IMR-90 (cell line): Measurements from ENCODE around the gene BMP3. TPM values are rescaled to one million over a fixed set of nuclear protein-coding genes. Genes with fewer than 3 reads are reported as not detected.

Source experiments
- ATAC-seq: fragments of 200-7000 bp; cut with Tn5 transposase; 2 replicates; pipeline ENCODE4 v1.9.1; 2020; ENCODE audit warnings: low read depth, mild to moderate bottlenecking, moderate library complexity
- BruUV-seq: library from RNA; stranded (reverse); fragments of 400-500 nt; replicated peaks from 2 replicates; lab custom pipeline; 2021; lab: Mats Ljungman, UMichigan
- CTCF ChIA-PET: fragments of 300-600 bp; formaldehyde crosslinking; extraction: SDS; loops from one replicate; lab custom pipeline; 2021; ENCODE audit warnings: antibody characterized with exemption; lab: Yijun Ruan, JAX
- POLR2A ChIA-PET: fragments of 300-600 bp; sonication (Branson Sonifier 250); formaldehyde crosslinking; loops from one replicate; lab custom pipeline; 2022; ENCODE audit warnings: antibody characterized with exemption; ENCODE audit not compliant: unreplicated experiment; lab: Charles Lee
- DNase-seq: peaks from one replicate; pipeline ENCODE4 v3.0.0; 2013
- H2AFZ ChIP-seq: replicated peaks from 2 replicates; pipeline ENCODE3; 2013; ENCODE audit warnings: low read length, mild to moderate bottlenecking; ENCODE audit not compliant: poor library complexity
- H2AK5ac ChIP-seq: 2 replicates; pipeline ENCODE4 v1.6.1; 2013; ENCODE audit warnings: low read depth, low read length, inconsistent platforms
- H2AK9ac ChIP-seq: replicated peaks from 2 replicates; pipeline ENCODE3; 2013; ENCODE audit warnings: mild to moderate bottlenecking, low read depth, low read length, moderate library complexity; ENCODE audit not compliant: poor library complexity
- H2BK120ac ChIP-seq: 2 replicates; pipeline ENCODE4 v1.6.1; 2013; ENCODE audit warnings: low read depth, low read length, inconsistent platforms
- H2BK15ac ChIP-seq: 3 replicates; pipeline ENCODE4 v1.6.1; 2013; ENCODE audit warnings: low read depth, low read length, inconsistent platforms
- H2BK20ac ChIP-seq: 2 replicates; pipeline ENCODE4 v1.6.1; 2013; ENCODE audit warnings: low read depth, mild to moderate bottlenecking, inconsistent platforms, low read length, moderate library complexity
- H2BK5ac ChIP-seq: 2 replicates; pipeline ENCODE4 v1.6.1; 2013; ENCODE audit warnings: mild to moderate bottlenecking, low read depth, low read length, inconsistent platforms; ENCODE audit not compliant: poor library complexity, severe bottlenecking
- H3K14ac ChIP-seq: replicated peaks from 2 replicates; pipeline ENCODE4 v1.6.1; 2013; ENCODE audit warnings: low read depth, low read length, inconsistent platforms
- H3K18ac ChIP-seq: 2 replicates; pipeline ENCODE4 v1.6.1; 2013; ENCODE audit warnings: low read depth, low read length, control low read depth
- H3K23ac ChIP-seq: 2 replicates; pipeline ENCODE4 v1.6.1; 2013; ENCODE audit warnings: low read depth, low read length, inconsistent platforms
- H3K27ac ChIP-seq: 2 replicates; pipeline ENCODE4 v1.5.1; 2013; ENCODE audit warnings: mild to moderate bottlenecking, control low read depth, low read length; ENCODE audit not compliant: insufficient read depth
- H3K27me3 ChIP-seq: 2 replicates; pipeline ENCODE4 v1.6.1; 2013; ENCODE audit warnings: low read length; ENCODE audit not compliant: control insufficient read depth, insufficient read depth
- H3K36me3 ChIP-seq: 2 replicates; pipeline ENCODE4 v1.6.1; 2013; ENCODE audit warnings: low read length, mixed read lengths; ENCODE audit not compliant: control insufficient read depth, insufficient read depth
- H3K4ac ChIP-seq: 2 replicates; pipeline ENCODE4 v1.6.1; 2013; ENCODE audit warnings: low read depth, low read length, inconsistent platforms
- H3K4me1 ChIP-seq: 2 replicates; pipeline ENCODE4 v1.6.1; 2013; ENCODE audit warnings: low read length, mixed read lengths; ENCODE audit not compliant: control insufficient read depth, insufficient read depth
- H3K4me2 ChIP-seq: 2 replicates; pipeline ENCODE4 v1.6.1; 2013; ENCODE audit warnings: low read depth, mild to moderate bottlenecking, control low read depth, low read length, moderate library complexity
- H3K4me3 ChIP-seq: 2 replicates; pipeline ENCODE4 v1.5.1; 2013; ENCODE audit warnings: low read depth, mild to moderate bottlenecking, control low read depth, low read length, moderate library complexity; ENCODE audit not compliant: insufficient read depth
- H3K56ac ChIP-seq: 2 replicates; pipeline ENCODE4 v1.6.1; 2013; ENCODE audit warnings: low read length, inconsistent platforms; ENCODE audit not compliant: insufficient read depth; ENCODE audit errors: extremely low read depth
- H3K79me1 ChIP-seq, 2 experiments: 2 replicates each; pipeline ENCODE4 v1.6.1; 2013; ENCODE audit warnings: low read length in 2 of 2, inconsistent platforms in 1 of 2, low read depth in 1 of 2
- H3K9ac ChIP-seq: 2 replicates; pipeline ENCODE4 v1.6.1; 2013; ENCODE audit warnings: low read depth, low read length, control low read depth
- H3K9me1 ChIP-seq: 2 replicates; pipeline ENCODE4 v1.6.1; 2013; ENCODE audit warnings: low read length, inconsistent platforms; ENCODE audit not compliant: insufficient read depth
- H3K9me3 ChIP-seq: 2 replicates; pipeline ENCODE4 v1.6.1; 2013; ENCODE audit warnings: low read length; ENCODE audit not compliant: control insufficient read depth, insufficient read depth
- H4K20me1 ChIP-seq: 2 replicates; pipeline ENCODE4 v1.6.1; 2013; ENCODE audit warnings: low read length, inconsistent platforms; ENCODE audit not compliant: insufficient read depth
- H4K5ac ChIP-seq: 2 replicates; pipeline ENCODE4 v1.6.1; 2013; ENCODE audit warnings: mild to moderate bottlenecking, low read depth, low read length, control low read depth
- H4K8ac ChIP-seq, 2 experiments: 2 replicates each; pipeline ENCODE4 v1.6.1; 2013; ENCODE audit warnings: low read depth in 2 of 2, low read length in 2 of 2, control low read depth in 1 of 2, inconsistent platforms in 1 of 2
- H4K91ac ChIP-seq: 2 replicates; pipeline ENCODE4 v1.6.1; 2013; ENCODE audit warnings: low read depth, low read length, inconsistent platforms; ENCODE audit not compliant: insufficient read depth
- BHLHE40 ChIP-seq: fragments of 150-350 bp; IDR thresholded peaks from 2 replicates; pipeline ENCODE4 v1.6.1; 2016; ENCODE audit warnings: mild to moderate bottlenecking, low read depth, low read length
- CEBPB ChIP-seq: IDR thresholded peaks from 2 replicates; pipeline ENCODE4 v1.6.1; 2012; ENCODE audit warnings: low read depth, low read length, improper control_type of control experiment
- MAFK ChIP-seq: IDR thresholded peaks from 2 replicates; pipeline ENCODE4 v1.6.1; 2012; ENCODE audit warnings: low read depth, low read length, improper control_type of control experiment
- NFE2L2 ChIP-seq: fragments of 150-350 bp; IDR thresholded peaks from 2 replicates; pipeline ENCODE4 v1.6.1; 2016; ENCODE audit warnings: low read depth, mild to moderate bottlenecking, low read length
- POLR2A ChIP-seq: IDR thresholded peaks from 2 replicates; pipeline ENCODE4 v1.6.1; 2012; ENCODE audit warnings: mild to moderate bottlenecking, low read depth, low read length
- RAD21 ChIP-seq: IDR thresholded peaks from 2 replicates; pipeline ENCODE4 v1.6.1; 2012; ENCODE audit warnings: low read length, improper control_type of control experiment
- RCOR1 ChIP-seq: IDR thresholded peaks from 2 replicates; pipeline ENCODE4 v1.6.1; 2012; ENCODE audit warnings: mild to moderate bottlenecking, low read length, improper control_type of control experiment; ENCODE audit not compliant: insufficient replicate concordance
- RFX5 ChIP-seq: IDR thresholded peaks from 2 replicates; pipeline ENCODE4 v1.8.0; 2012; ENCODE audit warnings: low read depth, mild to moderate bottlenecking, low read length, moderate library complexity
- WGBS, 2 experiments: methylation state at CpG; one replicate each; pipeline versions ENCODE4 v1.1.5 to v1.1.7; 2013; ENCODE audit warnings: missing lambda C conversion rate in 2 of 2; ENCODE audit not compliant: insufficient read length in 1 of 2; ENCODE audit errors: extremely low coverage in 2 of 2; 5-methylcytosine and 5-hydroxymethylcytosine counted together
- dilution Hi-C: fragments of 300-500 bp; cut with HindIII; formaldehyde crosslinking; loops from one replicate; pipeline ENCODE4 v1.14.3; 2018; ENCODE audit warnings: low sequenced_read_pairs; ENCODE audit not compliant: unreplicated experiment
- in situ Hi-C: fragments of 300-500 bp; cut with MboI; formaldehyde crosslinking; loops from 3 replicates; pipeline ENCODE4 v1.14.3; 2019; ENCODE audit warnings: low sequenced_read_pairs, inconsistent platforms, mixed read lengths
- intact Hi-C: fragments of 100-400 bp; cut with micrococcal nuclease; formaldehyde crosslinking; loops from 2 replicates; pipeline ENCODE4 v1.10.0; 2022
- polyA plus RNA-seq, 3 experiments: library from polyadenylated mRNA; depleted of rRNA; stranded (reverse); fragments of >200 nt; gene quantifications; 2 replicates each; pipeline ENCODE4 v1.2.3, GENCODE V29; 2012; ENCODE audit warnings: low replicate concordance in 1 of 3
- total RNA-seq: library from RNA; depleted of rRNA; stranded (reverse); fragments of >200 nt; gene quantifications from 2 replicates; pipeline ENCODE4 v1.2.3, GENCODE V29; 2012
- TF ChIP-seq, protein P1 (sequence below): fragments of 150-350 bp; IDR thresholded peaks from 2 replicates; pipeline ENCODE4 v1.6.1; 2016; ENCODE audit warnings: low read depth, mild to moderate bottlenecking, low read length, moderate library complexity, borderline replicate concordance
- TF ChIP-seq, protein P2 (sequence below): conservative IDR thresholded peaks from 2 replicates; pipeline ENCODE4 v1.5.1; 2012; ENCODE audit warnings: mild to moderate bottlenecking, low read depth, low read length, improper control_type of control experiment

BMP3 gene
- total and polyA plus RNA-seq, 2 of the 4 experiments (the other 2 are of a cell fraction), result under 0.01 to 0.10 TPM

DNA sequence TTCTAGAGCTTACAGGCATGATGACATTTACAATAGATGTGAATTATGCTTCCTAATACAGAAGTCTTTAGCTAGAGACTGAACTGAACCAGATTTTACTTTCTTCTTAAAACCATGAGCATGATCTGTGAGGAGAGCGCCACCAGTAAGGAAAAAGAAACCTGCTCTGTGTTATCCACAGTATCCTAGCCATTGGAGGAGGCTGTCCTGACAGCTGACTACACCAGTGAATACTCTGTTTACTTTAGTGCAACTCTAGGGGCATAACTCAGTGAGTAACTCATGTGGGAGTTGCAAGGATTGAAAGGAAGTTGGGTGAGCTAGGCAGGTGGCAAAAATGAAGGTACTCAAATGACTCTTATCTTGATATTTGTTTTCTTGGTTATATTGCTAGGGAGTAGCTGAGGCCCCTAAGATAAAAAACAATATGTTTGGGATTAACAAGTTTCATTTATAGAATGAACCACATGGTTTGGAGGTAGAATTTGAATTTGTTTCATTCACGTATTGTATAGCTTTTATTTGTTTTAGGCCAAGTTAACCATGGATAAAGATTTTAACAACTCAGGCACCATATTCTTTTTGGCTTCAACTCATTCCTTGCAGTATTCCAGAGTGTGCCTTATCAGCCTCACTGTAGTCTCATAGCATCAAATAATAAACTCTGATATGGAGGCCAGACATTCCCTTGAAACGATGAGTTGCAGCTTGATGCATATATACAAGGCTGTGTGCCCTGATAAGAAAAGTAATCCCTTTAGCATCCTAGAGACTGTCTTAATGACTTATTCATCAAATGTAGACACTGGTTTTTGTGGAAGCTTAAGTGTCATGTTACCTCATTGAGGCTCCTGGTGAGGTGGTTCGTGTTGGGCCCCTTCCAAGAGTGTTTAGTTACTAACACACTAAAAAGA, 2.5 kb downstream of the BMP3 start:
- dilution Hi-C loops (no loop called here), intact Hi-C loops (no loop called here), in situ Hi-C loops (no loop called here)
- Histone ChIP-seq H3K18ac (no peak overlapping the region), H3K27ac (no peak overlapping the region), H4K91ac (no peak overlapping the region), H3K9me3 (no peaks in the 10 kb centered on the region), H2AK9ac (no peak overlapping the region), H3K4me1 (no peaks in the 10 kb centered on the region; the same call in 1 of the 2 replicates), H3K56ac (no peak overlapping the region), H2BK20ac (no peak overlapping the region), H3K79me1 (no peaks in the 10 kb centered on the region), H4K5ac (no peak overlapping the region), H2AK5ac (no peak overlapping the region), H4K20me1 (no peaks in the 10 kb centered on the region), H3K14ac (no peak overlapping the region), H4K8ac (no peak overlapping the region), H3K27me3 (peaks cover 57% of the 10 kb centered on the region), H3K4me3 (no peak overlapping the region), H2AFZ (no peak overlapping the region), H3K36me3 (no peaks in the 10 kb centered on the region), H3K9ac (no peak overlapping the region), H2BK15ac (no peak overlapping the region), H3K4ac (no peak overlapping the region), H2BK5ac (no peak overlapping the region), H3K23ac (no peak overlapping the region), H2BK120ac (no peak overlapping the region), H3K4me2 (no peak overlapping the region), H3K9me1 (no peaks in the 10 kb centered on the region)
- ChIA-PET POLR2A (interaction anchor here (0.7 kb wide), 1 partner anchor 379 kb away, joined by 11 read pairs; no protein-coding TSS in a partner anchor), CTCF (interaction anchor here (1.5 kb wide), 1 partner anchor 9 kb away, joined by 4 read pairs; no protein-coding TSS in a partner anchor)
- DNase-seq (peak; percentile 16), ATAC-seq (no peak; the same call in 1 of the 2 replicates)
- BruUV-seq, result no TSS peak
- no peak for TF ChIP-seq MAFK
- no peak for TF ChIP-seq NFE2L2
- TF ChIP-seq RCOR1, result no peak
- TF ChIP-seq POLR2A, result no peak
- TF ChIP-seq, protein P1, sequence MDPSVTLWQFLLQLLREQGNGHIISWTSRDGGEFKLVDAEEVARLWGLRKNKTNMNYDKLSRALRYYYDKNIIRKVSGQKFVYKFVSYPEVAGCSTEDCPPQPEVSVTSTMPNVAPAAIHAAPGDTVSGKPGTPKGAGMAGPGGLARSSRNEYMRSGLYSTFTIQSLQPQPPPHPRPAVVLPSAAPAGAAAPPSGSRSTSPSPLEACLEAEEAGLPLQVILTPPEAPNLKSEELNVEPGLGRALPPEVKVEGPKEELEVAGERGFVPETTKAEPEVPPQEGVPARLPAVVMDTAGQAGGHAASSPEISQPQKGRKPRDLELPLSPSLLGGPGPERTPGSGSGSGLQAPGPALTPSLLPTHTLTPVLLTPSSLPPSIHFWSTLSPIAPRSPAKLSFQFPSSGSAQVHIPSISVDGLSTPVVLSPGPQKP, result no peak
- TF ChIP-seq BHLHE40, result no peak
- TF ChIP-seq, protein P2, sequence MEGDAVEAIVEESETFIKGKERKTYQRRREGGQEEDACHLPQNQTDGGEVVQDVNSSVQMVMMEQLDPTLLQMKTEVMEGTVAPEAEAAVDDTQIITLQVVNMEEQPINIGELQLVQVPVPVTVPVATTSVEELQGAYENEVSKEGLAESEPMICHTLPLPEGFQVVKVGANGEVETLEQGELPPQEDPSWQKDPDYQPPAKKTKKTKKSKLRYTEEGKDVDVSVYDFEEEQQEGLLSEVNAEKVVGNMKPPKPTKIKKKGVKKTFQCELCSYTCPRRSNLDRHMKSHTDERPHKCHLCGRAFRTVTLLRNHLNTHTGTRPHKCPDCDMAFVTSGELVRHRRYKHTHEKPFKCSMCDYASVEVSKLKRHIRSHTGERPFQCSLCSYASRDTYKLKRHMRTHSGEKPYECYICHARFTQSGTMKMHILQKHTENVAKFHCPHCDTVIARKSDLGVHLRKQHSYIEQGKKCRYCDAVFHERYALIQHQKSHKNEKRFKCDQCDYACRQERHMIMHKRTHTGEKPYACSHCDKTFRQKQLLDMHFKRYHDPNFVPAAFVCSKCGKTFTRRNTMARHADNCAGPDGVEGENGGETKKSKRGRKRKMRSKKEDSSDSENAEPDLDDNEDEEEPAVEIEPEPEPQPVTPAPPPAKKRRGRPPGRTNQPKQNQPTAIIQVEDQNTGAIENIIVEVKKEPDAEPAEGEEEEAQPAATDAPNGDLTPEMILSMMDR, result no peak
- TF ChIP-seq RFX5, result no peak
- no peak for TF ChIP-seq CEBPB
- no peak for TF ChIP-seq RAD21
- WGBS, 2 experiments, result no CpG with 5 or more reads among the region's 4 CpGs
